ENCODE data around the gene CCDC141. TPM values are rescaled to one million over a fixed set of nuclear protein-coding genes. Genes with fewer than 3 reads are reported as not detected.

The CCDC141 gene
- total and polyA plus RNA-seq, 2 of the 13 experiments (the other 11 are each of a cell fraction or from before 2014, with no cell fraction given) = not detected

- no peak for TF ChIP-seq MBD4 (IDR thresholded peaks at IDR 0.05; ENCODE audit: borderline replicate concordance, low read length)
- no peak for TF ChIP-seq CSRNP1 (CRISPR knock-in tag; IDR thresholded peaks at IDR 0.05)
- TF ChIP-seq BORCS8-MEF2B (CRISPR knock-in tag; IDR thresholded peaks at IDR 0.05) = no peak
Observed at GRCh38 chr2:178892751-178893625, 156.9 kb downstream of the CCDC141 start (continued).

GRCh38 chr2:178891959-178892485 lies 157.9 kb downstream of the CCDC141 start:
- no peak overlapping the region for H3K4me3 ChIP-seq (replicated peaks in 1 of 3; ENCODE audit: insufficient read depth in 1 of 3, low read depth in 2 of 3, low read length in 3 of 3)
- no peaks in the 10 kb centered on the region for H4K20me1 ChIP-seq (ENCODE audit: insufficient read depth, low read length)
- H3K9me3 ChIP-seq (ENCODE audit: low read length) = no peaks in the 10 kb centered on the region
- WGBS (ENCODE audit: low lambda C conversion rate) = 29% methylated on average over 5 of the region's 5 CpGs
- no peak overlapping the region for H2AFZ ChIP-seq (ENCODE audit: low read length)
- ChIA-PET POLR2A (no interaction called here), CTCF (ENCODE audit: low intra/inter-chr PET ratio, low total read pairs) (interaction anchor here (1.4 to 1.7 kb wide), 2 partner anchors 22 to 238 kb away, joined by 4 to 6 read pairs; no protein-coding TSS in a partner anchor)
- intact Hi-C loops (cut with micrococcal nuclease; ENCODE audit: unreplicated experiment) (loop anchor here (1.0 kb wide), 2 partner anchors 128 to 237 kb away; no protein-coding TSS in a partner anchor), in situ Hi-C loops (cut with HindIII; ENCODE audit: extremely low pct_ligation_motif_present, low pct_unique_long_range_greater_than_20kb) (no loop called here)
- H3K9ac ChIP-seq (ENCODE audit: insufficient read depth, low read depth, low read length) = no peak overlapping the region
- no peaks in the 10 kb centered on the region for H3K36me3 ChIP-seq (replicated peaks in 1 of 2; ENCODE audit: control insufficient read depth in 1 of 2, insufficient read depth in 2 of 2, low read length in 2 of 2)
- H3K79me2 ChIP-seq (ENCODE audit: insufficient read depth, low read length) = no peaks in the 10 kb centered on the region
- no TSS peak for BruUV-seq (replicated peaks)
- no peaks in the 10 kb centered on the region for H3K4me1 ChIP-seq (ENCODE audit: insufficient read depth, low read length)
- H3K27ac ChIP-seq (ENCODE audit: extremely low read length, insufficient read depth, low read length) = no peak overlapping the region
- H3K4me2 ChIP-seq (ENCODE audit: low read depth, low read length) = no peak overlapping the region
- DNase-seq (ENCODE audit: low spot score) (no peak), FAIRE-seq (no peak), ATAC-seq (no peak)
- no peaks in the 10 kb centered on the region for H3K27me3 ChIP-seq (ENCODE audit: control insufficient read depth in 1 of 2, insufficient read depth in 2 of 2, low read length in 2 of 2)
- TF ChIP-seq HNF1B (CRISPR knock-in tag; IDR thresholded peaks at IDR 0.05) = no peak
- TF ChIP-seq HMG20B (CRISPR knock-in tag; conservative IDR thresholded peaks at IDR 0.05) = no peak
- TF ChIP-seq ZNF569 (CRISPR knock-in tag; IDR thresholded peaks at IDR 0.05; ENCODE audit: borderline replicate concordance) = no peak
- no peak for TF ChIP-seq MYPOP (CRISPR knock-in tag; IDR thresholded peaks at IDR 0.05)
- peak; percentile 69 for TF ChIP-seq NFE2L2 (IDR thresholded peaks at IDR 0.05; ENCODE audit: low read length)
- TF ChIP-seq ZNF646 (CRISPR knock-in tag; IDR thresholded peaks at IDR 0.05) = no peak
- TF ChIP-seq MAFF (IDR thresholded peaks at IDR 0.05; ENCODE audit: low read depth, low read length) = 0 out of 2 replicates have a peak, but pooled peaks have one; percentile 11
